OCI-LY7 (cell line): ENCODE measurements around the gene DHX34. TPM values are rescaled to one million over a fixed set of nuclear protein-coding genes. Genes with fewer than 3 reads are reported as not detected.

Experiments
- BruUV-seq: library from RNA; stranded (reverse); fragments of 400-500 nt; replicated peaks from 2 replicates; lab custom pipeline; 2021; lab: Mats Ljungman, UMichigan
- CTCF ChIA-PET: fragments of 300-600 bp; sonication (Branson Sonifier 250); formaldehyde crosslinking; loops from one replicate; lab custom pipeline; 2022; ENCODE audit warnings: antibody characterized with exemption; ENCODE audit not compliant: unreplicated experiment; lab: Charles Lee
- POLR2A ChIA-PET: fragments of 300-600 bp; sonication (Branson Sonifier 250); formaldehyde crosslinking; loops from one replicate; lab custom pipeline; 2022; ENCODE audit warnings: antibody characterized with exemption; lab: Charles Lee
- DNase-seq: peaks from one replicate; pipeline ENCODE4 v3.0.0-alpha.2; 2015; ENCODE audit warnings: low spot score
- H2AFZ ChIP-seq: fragments of 200-600 bp; sonication (generic), shearing (Covaris generic); 2 replicates; pipeline ENCODE4 v1.6.1; 2014; ENCODE audit warnings: mild to moderate bottlenecking, antibody characterized with exemption, low read length, moderate library complexity
- H3K27ac ChIP-seq: fragments of 200-600 bp; sonication (generic); 2 replicates; pipeline ENCODE4 v1.5.1; 2014; ENCODE audit warnings: mixed run types, low read depth, mild to moderate bottlenecking, moderate library complexity, low read length, inconsistent platforms; ENCODE audit not compliant: poor library complexity, severe bottlenecking
- H3K36me3 ChIP-seq: fragments of 200-600 bp; sonication (generic); 2 replicates; pipeline ENCODE4 v1.6.1; 2014; ENCODE audit warnings: mild to moderate bottlenecking, antibody characterized with exemption, low read length, moderate library complexity, mixed read lengths; ENCODE audit not compliant: insufficient read depth
- H3K4me1 ChIP-seq: fragments of 200-600 bp; sonication (generic); 2 replicates; pipeline ENCODE4 v1.5.1; 2014; ENCODE audit warnings: mild to moderate bottlenecking, low read length; ENCODE audit not compliant: insufficient read depth, poor library complexity, severe bottlenecking
- H3K4me2 ChIP-seq: fragments of 200-600 bp; sonication (generic); 2 replicates; pipeline ENCODE4 v1.6.1; 2014; ENCODE audit warnings: mild to moderate bottlenecking, low read length
- H3K4me3 ChIP-seq: fragments of 200-600 bp; sonication (generic); 2 replicates; pipeline ENCODE4 v1.5.1; 2014; ENCODE audit warnings: mild to moderate bottlenecking, low read depth, low read length; ENCODE audit not compliant: poor library complexity, severe bottlenecking
- H3K79me2 ChIP-seq: fragments of 200-600 bp; sonication (generic); 2 replicates; pipeline ENCODE4 v1.6.1; 2016; ENCODE audit warnings: low read depth, mild to moderate bottlenecking, low read length, moderate library complexity, mixed read lengths; ENCODE audit not compliant: insufficient read depth
- H3K9me2 ChIP-seq: fragments of 200-600 bp; sonication (generic); 2 replicates; pipeline ENCODE4 v1.6.1; 2016; ENCODE audit warnings: mild to moderate bottlenecking, low read length, mixed read lengths; ENCODE audit not compliant: insufficient read depth
- H3K9me3 ChIP-seq: fragments of 200-600 bp; sonication (generic); 2 replicates; pipeline ENCODE4 v1.6.1; 2014; ENCODE audit warnings: mild to moderate bottlenecking, mixed run types, low read length, mixed read lengths
- H4K20me1 ChIP-seq: fragments of 200-600 bp; sonication (generic); 2 replicates; pipeline ENCODE4 v1.6.1; 2014; ENCODE audit warnings: mild to moderate bottlenecking, antibody characterized with exemption, low read length, moderate library complexity, mixed read lengths; ENCODE audit not compliant: insufficient read depth
- CTCF ChIP-seq: fragments of 200-600 bp; sonication (generic); conservative IDR thresholded peaks from 2 replicates; pipeline ENCODE4 v1.5.1; 2014; ENCODE audit warnings: mild to moderate bottlenecking, antibody characterized with exemption, low read length, moderate library complexity, mixed read lengths
- EZH2phosphoT487 ChIP-seq: fragments of 200-600 bp; sonication (generic); IDR thresholded peaks from 2 replicates; pipeline ENCODE4 v1.6.1; 2018; ENCODE audit warnings: low read depth, borderline replicate concordance, mild to moderate bottlenecking, mixed run types, antibody characterized with exemption, low read length, moderate library complexity, mixed read lengths
- intact Hi-C: fragments of 100-400 bp; cut with micrococcal nuclease; formaldehyde crosslinking; loops from one replicate; pipeline ENCODE4 v1.10.0; 2022; ENCODE audit not compliant: unreplicated experiment
- total RNA-seq, 2 experiments: library from RNA; depleted of rRNA in 1 of 2; stranded (reverse); fragments of >200 nt in 1 of 2; shearing (Covaris generic) in 1 of 2; gene quantifications; 2 replicates each; pipeline ENCODE4 v1.2.3, GENCODE V29; 2014 to 2022

Gene DHX34
- total RNA-seq, 2 experiments from 2014 or later = 19.7 to 32.2 TPM

GRCh38 chr19:47421844-47422395 lies 72.8 kb downstream of the DHX34 start:
- Histone ChIP-seq H3K27ac (no peak overlapping the region), H3K9me3 (no peaks in the 10 kb centered on the region), H3K4me1 (no peaks in the 10 kb centered on the region), H2AFZ (no peak overlapping the region), H3K36me3 (no peaks in the 10 kb centered on the region), H3K79me2 (no peaks in the 10 kb centered on the region), H3K4me3 (no peak overlapping the region), H4K20me1 (no peaks in the 10 kb centered on the region), H3K4me2 (no peak overlapping the region), H3K9me2 (no peaks in the 10 kb centered on the region)
- ChIA-PET CTCF (no interaction called here), POLR2A (no interaction called here)
- no peak for DNase-seq
- BruUV-seq = no TSS peak
- TF ChIP-seq EZH2phosphoT487 (no peak), CTCF (no peak)
- intact Hi-C loops = no loop called here

- Histone ChIP-seq H3K36me3 (no peaks in the 10 kb centered on the region), H3K27ac (no peak overlapping the region), H3K9me3 (no peaks in the 10 kb centered on the region), H3K4me2 (no peak overlapping the region), H3K4me1 (peaks cover 3% of the 10 kb centered on the region), H3K9me2 (no peaks in the 10 kb centered on the region), H4K20me1 (no peaks in the 10 kb centered on the region), H3K79me2 (no peaks in the 10 kb centered on the region), H2AFZ (no peak overlapping the region), H3K4me3 (no peak overlapping the region)
- TF ChIP-seq CTCF = no peak
- TF ChIP-seq EZH2phosphoT487 = no peak
- intact Hi-C loops = no loop called here
- DNase-seq = no peak
- POLR2A ChIA-PET = no interaction called here
- BruUV-seq = no TSS peak
- CTCF ChIA-PET = no interaction called here
Measured at GRCh38 chr19:47422417-47423163, 73.5 kb downstream of the DHX34 start.

GRCh38 chr19:47423203-47423882 lies 74.2 kb downstream of the DHX34 start:
- no peaks in the 10 kb centered on the region for H4K20me1 ChIP-seq
- H3K27ac ChIP-seq = no peak overlapping the region
- no peak overlapping the region for H3K4me2 ChIP-seq
- intact Hi-C loops = no loop called here
- H3K4me3 ChIP-seq = no peak overlapping the region
- H3K9me3 ChIP-seq = no peaks in the 10 kb centered on the region
- TF ChIP-seq EZH2phosphoT487 (no peak), CTCF (no peak)
- DNase-seq = no peak
- BruUV-seq = no TSS peak
- H3K9me2 ChIP-seq = no peaks in the 10 kb centered on the region
- H3K79me2 ChIP-seq = no peaks in the 10 kb centered on the region
- POLR2A ChIA-PET = no interaction called here
- CTCF ChIA-PET = no interaction called here
- peaks cover 8% of the 10 kb centered on the region for H3K4me1 ChIP-seq
- no peaks in the 10 kb centered on the region for H3K36me3 ChIP-seq
- H2AFZ ChIP-seq = no peak overlapping the region
